HCT116 (cell line): ENCODE results near the gene YBX2. TPM values are rescaled to one million over a fixed set of nuclear protein-coding genes. Genes with fewer than 3 reads are reported as not detected.
"Not testable (repeated sequence)": the region's sequence is repeated elsewhere in the genome, so short reads cannot be mapped to it uniquely, and the experiment has no call there.

Experiments used
- ATAC-seq: fragments of 200-7000 bp; cut with Tn5 transposase; 2 replicates; pipeline ENCODE4 v1.9.1; 2020; ENCODE audit warnings: mild to moderate bottlenecking, moderate library complexity
- BruUV-seq: library from RNA; stranded (reverse); fragments of 400-500 nt; replicated peaks from 2 replicates; lab custom pipeline; 2021; lab: Mats Ljungman, UMichigan
- CTCF ChIA-PET: fragments of 300-600 bp; sonication (Branson Sonifier 250); formaldehyde crosslinking; loops from one replicate; lab custom pipeline; 2021; ENCODE audit warnings: antibody characterized with exemption; lab: Charles Lee
- POLR2A ChIA-PET: fragments of 300-600, 350-600 bp; sonication (Branson Sonifier 250); formaldehyde crosslinking; loops from one replicate; lab custom pipeline; 2021; ENCODE audit warnings: antibody characterized with exemption; lab: Charles Lee
- RAD21 ChIA-PET, 2 experiments: fragments of 300-600 bp; sonication (Branson Sonifier 250); formaldehyde crosslinking; loops; one replicate each; lab custom pipeline; 2023; ENCODE audit warnings: low total read pairs in 2 of 2; ENCODE audit not compliant: uncharacterized antibody in 2 of 2, unreplicated experiment in 2 of 2, low non-redundant PET in 1 of 2; lab: Charles Lee
- DNase-seq: peaks from one replicate; pipeline ENCODE4 v3.0.0-alpha.2; 2010; ENCODE audit warnings: low read depth, low spot score
- H2AFZ ChIP-seq: fragments of 200-600 bp; shearing (Covaris generic), sonication (generic); 2 replicates; pipeline ENCODE4 v1.6.1; 2017; ENCODE audit warnings: low read depth, mixed run types, mixed read lengths, antibody characterized with exemption, low read length; ENCODE audit not compliant: poor library complexity, severe bottlenecking
- H3K27ac ChIP-seq: 2 replicates; pipeline ENCODE4 v1.5.1; 2012; ENCODE audit warnings: low read depth, low read length
- H3K27me3 ChIP-seq: fragments of 200-600 bp; sonication (generic); 2 replicates; pipeline ENCODE4 v1.6.1; 2016; ENCODE audit warnings: mixed run types, low read length, mixed read lengths; ENCODE audit not compliant: insufficient read depth
- H3K36me3 ChIP-seq, 2 experiments: fragments of 200-500 bp in 1 of 2; fragments of 200-600 bp in 1 of 2; sonication (Bioruptor generic) in 1 of 2; sonication (generic) in 1 of 2; 2 replicates each; pipeline versions ENCODE4 v1.5.1 to v1.6.1; 2014 to 2016; ENCODE audit warnings: low read length in 2 of 2, inconsistent platforms in 1 of 2, mixed read lengths in 1 of 2, mixed run types in 1 of 2; ENCODE audit not compliant: insufficient read depth in 2 of 2, control insufficient read depth in 1 of 2
- H3K4me1 ChIP-seq, 2 experiments: fragments of 200-600 bp in 1 of 2; sonication (generic) in 1 of 2; 2 replicates each; pipeline versions ENCODE4 v1.5.1 to v1.6.1; 2012 to 2017; ENCODE audit warnings: low read length in 2 of 2, inconsistent platforms in 1 of 2, mild to moderate bottlenecking in 1 of 2, mixed read lengths in 1 of 2, mixed run types in 1 of 2, moderate library complexity in 1 of 2; ENCODE audit not compliant: insufficient read depth in 2 of 2, control insufficient read depth in 1 of 2
- H3K4me2 ChIP-seq: fragments of 200-600 bp; sonication (generic); 2 replicates; pipeline ENCODE4 v1.6.1; 2017; ENCODE audit warnings: mixed run types, low read length, mixed read lengths
- H3K4me3 ChIP-seq, 2 experiments: fragments of 200-600 bp in 1 of 2; sonication (generic) in 1 of 2; replicated peaks in 1 of 2; 2 replicates each; pipeline ENCODE4 v1.5.1; 2011 to 2016; ENCODE audit warnings: low read length in 2 of 2, control low read depth in 1 of 2, low read depth in 1 of 2, mild to moderate bottlenecking in 1 of 2, mixed read lengths in 1 of 2, mixed run types in 1 of 2
- H3K79me2 ChIP-seq: fragments of 200-600 bp; sonication (generic); 2 replicates; pipeline ENCODE4 v1.6.1; 2017; ENCODE audit warnings: mild to moderate bottlenecking, mixed run types, low read length, moderate library complexity, mixed read lengths; ENCODE audit not compliant: insufficient read depth
- H3K9ac ChIP-seq: fragments of 200-600 bp; sonication (generic); 2 replicates; pipeline ENCODE4 v1.6.1; 2016; ENCODE audit warnings: low read length, mixed read lengths
- H3K9me2 ChIP-seq: fragments of 200-600 bp; sonication (generic), shearing (Covaris generic); 2 replicates; pipeline ENCODE4 v1.6.1; 2017; ENCODE audit warnings: mixed run types, mild to moderate bottlenecking, moderate library complexity; ENCODE audit not compliant: insufficient read depth
- H3K9me3 ChIP-seq, 2 experiments: fragments of 200-500 bp in 1 of 2; fragments of 200-600 bp in 1 of 2; sonication (Bioruptor generic) in 1 of 2; sonication (generic) in 1 of 2; 2 replicates each; pipeline ENCODE4 v1.6.1; 2014 to 2017; ENCODE audit warnings: low read length in 2 of 2, mixed read lengths in 2 of 2, inconsistent platforms in 1 of 2, low read depth in 1 of 2, mild to moderate bottlenecking in 1 of 2, mixed run types in 1 of 2, moderate library complexity in 1 of 2; ENCODE audit not compliant: control insufficient read depth in 1 of 2, insufficient read depth in 1 of 2
- H4K20me1 ChIP-seq: fragments of 200-600 bp; sonication (generic), shearing (Covaris generic); 2 replicates; pipeline ENCODE4 v1.6.1; 2017; ENCODE audit warnings: mixed run types, mild to moderate bottlenecking, moderate library complexity; ENCODE audit not compliant: insufficient read depth
- ATF3 ChIP-seq: IDR thresholded peaks from 2 replicates; pipeline ENCODE4 v1.6.1; 2012
- CBX3 ChIP-seq: IDR thresholded peaks from 2 replicates; pipeline ENCODE4 v1.6.1; 2012; ENCODE audit warnings: low read depth
- CTCF ChIP-seq, 3 experiments: fragments of 200-600 bp in 1 of 3; sonication (generic) in 1 of 3; IDR thresholded peaks in 2 of 3; conservative IDR thresholded peaks in 1 of 3; 2 replicates each; pipeline ENCODE4 v1.5.1; 2012 to 2017; ENCODE audit warnings: low read depth in 2 of 3, low read length in 2 of 3, antibody characterized with exemption in 1 of 3, borderline replicate concordance in 1 of 3, control low read depth in 1 of 3, mild to moderate bottlenecking in 1 of 3, mixed read lengths in 1 of 3, mixed run types in 1 of 3, moderate library complexity in 1 of 3; ENCODE audit not compliant: insufficient read depth in 1 of 3
- EGR1 ChIP-seq: IDR thresholded peaks from 2 replicates; pipeline ENCODE4 v1.6.1; 2012; ENCODE audit warnings: low read depth
- EZH2phosphoT487 ChIP-seq: fragments of 200-600 bp; IDR thresholded peaks from 2 replicates; pipeline ENCODE4 v1.6.1; 2018; ENCODE audit warnings: antibody characterized with exemption, borderline replicate concordance
- MAX ChIP-seq: IDR thresholded peaks from 2 replicates; pipeline ENCODE4 v1.6.1; 2012
- RAD21 ChIP-seq: IDR thresholded peaks from 2 replicates; pipeline ENCODE4 v1.6.1; 2012; ENCODE audit warnings: low read depth, mild to moderate bottlenecking
- SIN3A ChIP-seq: IDR thresholded peaks from 2 replicates; pipeline ENCODE4 v1.6.1; 2012; ENCODE audit warnings: low read depth
- SP1 ChIP-seq: IDR thresholded peaks from 2 replicates; pipeline ENCODE4 v1.6.1; 2012; ENCODE audit warnings: low read depth
- SRF ChIP-seq: IDR thresholded peaks from 2 replicates; pipeline ENCODE4 v1.6.1; 2012; ENCODE audit warnings: low read depth
- YY1 ChIP-seq: IDR thresholded peaks from 2 replicates; pipeline ENCODE4 v1.6.1; 2011; ENCODE audit warnings: low read length, low read depth, moderate library complexity, mild to moderate bottlenecking; ENCODE audit not compliant: insufficient replicate concordance; ENCODE audit errors: extremely low read depth
- ZBTB33 ChIP-seq: IDR thresholded peaks from 2 replicates; pipeline ENCODE4 v1.6.1; 2011; ENCODE audit warnings: mild to moderate bottlenecking, low read length, moderate library complexity; ENCODE audit not compliant: insufficient replicate concordance; ENCODE audit errors: extremely low read depth
- ZNF274 ChIP-seq: fragments of 200-500 bp; sonication (Bioruptor generic); IDR thresholded peaks from 2 replicates; pipeline ENCODE4 v1.6.1; 2014; ENCODE audit warnings: mild to moderate bottlenecking, low read depth, low read length, inconsistent platforms
- intact Hi-C: fragments of 100-400 bp; cut with micrococcal nuclease; formaldehyde crosslinking; loops from 2 replicates; pipeline ENCODE4 v1.10.0; 2022
- total RNA-seq: library from RNA; stranded (reverse); gene quantifications from one replicate; pipeline ENCODE4 v1.2.1, GENCODE V29; 2021; ENCODE audit not compliant: unreplicated experiment

Gene YBX2
- total RNA-seq, 1 experiment from 2014 or later: 2.3 TPM

GRCh38 chr17:7246779-7247178 lies 47.7 kb downstream of the YBX2 start:
- Histone ChIP-seq H3K27ac (no peak overlapping the region), H3K27me3 (no peaks in the 10 kb centered on the region), H2AFZ (no peak overlapping the region), H3K9ac (no peak overlapping the region), H3K79me2 (peaks cover 62% of the 10 kb centered on the region)
- DNase-seq: no peak
- intact Hi-C loops: no loop called here
- TF ChIP-seq SRF: no peak
- no peak for TF ChIP-seq CTCF (IDR thresholded peaks at IDR 0.05 in 2 of 3, conservative IDR thresholded peaks at IDR 0.05 in 1 of 3; ENCODE audit: borderline replicate concordance in 1 of 3, insufficient read depth in 1 of 3, low read depth in 2 of 3, low read length in 2 of 3)
- no peak for TF ChIP-seq ZNF274
- TF ChIP-seq YY1: no peak
- TF ChIP-seq MAX: no peak
- no peak for TF ChIP-seq ATF3
- TF ChIP-seq CBX3: no peak
- TF ChIP-seq SP1: no peak
- TF ChIP-seq ZBTB33: no peak
- TF ChIP-seq EGR1: no peak
- TF ChIP-seq EZH2phosphoT487: no peak
- TF ChIP-seq SIN3A: no peak
- TF ChIP-seq RAD21: no peak
- TF ChIP-seq, all 23 proteins: peak for 0
- no peak for ATAC-seq
- peaks cover 14 to 28% of the 10 kb centered on the region in 2 experiments; a peak in 3 of 4 replicates for H3K36me3 ChIP-seq
- no peak overlapping the region for H3K4me3 ChIP-seq
- H3K9me2 ChIP-seq: no peaks in the 10 kb centered on the region
- POLR2A ChIA-PET: no interaction called here
- CTCF ChIA-PET: no interaction called here
- peaks cover 13 to 30% of the 10 kb centered on the region in 2 experiments for H3K4me1 ChIP-seq
- no TSS peak for BruUV-seq
- no peak overlapping the region for H3K4me2 ChIP-seq
- H4K20me1 ChIP-seq: no peaks in the 10 kb centered on the region
- RAD21 ChIA-PET: no interaction called here
- H3K9me3 ChIP-seq: no peaks in the 10 kb centered on the region

GRCh38 chr17:7243838-7244237 lies 50.6 kb downstream of the YBX2 start:
- DNase-seq, ATAC-seq, H3K9me2 ChIP-seq, POLR2A ChIA-PET, H3K27me3 ChIP-seq, H3K4me3 ChIP-seq, RAD21 ChIA-PET, H3K9me3 ChIP-seq, intact Hi-C loops, H3K9ac ChIP-seq, CTCF ChIA-PET, H4K20me1 ChIP-seq, BruUV-seq, H2AFZ ChIP-seq: not testable (repeated sequence)
- peak overlapping the region; percentile 79; the same call in 1 of the 2 replicates for H3K4me2 ChIP-seq
- peaks cover 19 to 36% of the 10 kb centered on the region in 2 experiments; a peak in 3 of 4 replicates for H3K36me3 ChIP-seq
- H3K79me2 ChIP-seq: peaks cover 54% of the 10 kb centered on the region
- H3K4me1 ChIP-seq: peaks cover 17 to 35% of the 10 kb centered on the region in 2 experiments
- H3K27ac ChIP-seq: peak overlapping the region; percentile 92; the same call in 1 of the 2 replicates
